HG02678 (cell line): ENCODE results near the gene ZNRD2.
A peak's percentile ranks its signal among the peaks of the same experiment; 100 is the strongest.
"Not testable (repeated sequence)": the region's sequence is repeated elsewhere in the genome, so short reads cannot be mapped to it uniquely, and the experiment has no call there.

Experiments
- ATAC-seq: cut with Tn5 transposase; IDR thresholded peaks from one replicate; pipeline ENCODE4 v1.9.1; 2021; ENCODE audit warnings: mild to moderate bottlenecking, moderate library complexity; ENCODE audit not compliant: unreplicated experiment

The ZNRD2 gene, protein sequence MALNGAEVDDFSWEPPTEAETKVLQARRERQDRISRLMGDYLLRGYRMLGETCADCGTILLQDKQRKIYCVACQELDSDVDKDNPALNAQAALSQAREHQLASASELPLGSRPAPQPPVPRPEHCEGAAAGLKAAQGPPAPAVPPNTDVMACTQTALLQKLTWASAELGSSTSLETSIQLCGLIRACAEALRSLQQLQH

DNA sequence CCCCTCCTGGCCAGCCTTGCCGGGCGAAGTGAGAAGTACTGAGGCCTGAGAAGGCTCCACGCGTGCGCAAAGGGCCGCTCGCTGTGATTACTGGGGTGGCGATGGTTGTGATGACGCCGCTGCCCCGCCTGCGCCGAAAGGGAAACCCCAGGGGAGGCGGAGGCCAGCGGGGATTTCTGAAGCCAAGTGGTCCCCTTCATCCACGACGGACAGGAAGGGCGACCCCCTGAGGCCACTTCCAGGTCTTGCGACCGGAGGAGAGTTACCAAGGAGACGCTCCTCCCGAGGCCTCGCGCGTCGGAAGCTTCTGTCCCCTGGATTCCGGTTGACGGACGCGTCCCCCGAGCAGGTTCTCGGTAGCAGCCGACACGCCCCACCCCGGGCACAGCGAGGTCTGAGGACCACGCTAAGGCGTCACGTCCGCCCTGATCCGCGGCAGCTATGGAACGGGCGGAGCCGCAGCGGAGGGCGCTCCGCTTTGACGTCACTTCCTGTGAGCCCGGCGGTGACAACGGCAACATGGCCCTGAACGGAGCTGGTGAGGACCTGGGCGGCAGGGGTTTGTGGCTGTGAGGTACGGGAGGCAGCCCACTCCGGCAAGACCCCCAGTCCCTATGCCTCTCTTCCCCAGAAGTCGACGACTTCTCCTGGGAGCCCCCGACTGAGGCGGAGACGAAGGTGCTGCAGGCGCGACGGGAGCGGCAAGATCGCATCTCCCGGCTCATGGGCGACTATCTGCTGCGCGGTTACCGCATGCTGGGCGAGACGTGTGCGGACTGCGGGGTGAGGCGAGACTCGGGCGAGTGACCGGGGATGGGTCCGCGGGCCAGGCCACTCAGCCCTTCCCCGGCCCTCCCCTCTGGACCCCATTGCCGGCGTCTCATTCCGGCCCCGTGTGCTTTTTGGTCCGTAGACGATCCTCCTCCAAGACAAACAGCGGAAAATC, at the start of gene ZNRD2:
Gene ZNRD2 (plus strand): TSS at position 505 of the 946 bp plus-strand sequence. CDS start 15 bp downstream, at position 520.
- ATAC-seq, result peak; percentile 64

DNA sequence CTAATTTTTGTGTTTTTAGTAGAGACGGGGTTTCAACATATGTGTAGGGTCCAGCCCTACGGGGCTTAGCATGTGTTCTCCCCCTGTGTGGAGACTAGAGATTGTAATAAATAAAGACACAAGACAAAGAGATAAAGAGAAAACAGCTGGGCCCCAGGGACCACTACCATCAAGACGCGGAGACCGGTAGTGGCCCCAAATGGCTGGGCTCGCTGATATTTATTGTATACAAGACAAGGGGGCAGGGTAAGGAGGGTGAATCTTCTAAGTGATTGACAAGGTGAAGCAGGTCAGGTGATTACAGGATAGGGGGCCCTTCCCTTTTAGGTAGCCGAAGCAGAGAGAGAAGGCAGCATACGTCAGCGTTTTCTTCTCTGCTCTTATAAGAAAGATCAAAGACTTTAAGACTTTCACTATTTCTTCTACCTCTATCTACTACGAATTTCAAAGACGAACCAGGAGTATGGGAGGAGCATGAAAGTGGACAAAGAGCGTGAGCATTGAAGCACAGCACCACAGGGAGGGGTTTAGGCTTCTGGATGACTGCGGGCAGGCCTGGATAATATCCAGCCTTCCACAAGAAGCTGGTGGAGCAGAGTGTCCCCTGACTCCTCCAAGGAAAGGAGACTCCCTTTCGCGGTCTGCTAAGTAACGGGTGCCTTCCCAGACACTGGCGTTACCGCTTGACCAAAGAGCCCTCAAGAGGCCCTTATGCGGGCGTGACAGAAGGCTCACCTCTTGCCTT, 48.3 kb upstream of the ZNRD2 start:
- ATAC-seq, result not testable (repeated sequence)

DNA sequence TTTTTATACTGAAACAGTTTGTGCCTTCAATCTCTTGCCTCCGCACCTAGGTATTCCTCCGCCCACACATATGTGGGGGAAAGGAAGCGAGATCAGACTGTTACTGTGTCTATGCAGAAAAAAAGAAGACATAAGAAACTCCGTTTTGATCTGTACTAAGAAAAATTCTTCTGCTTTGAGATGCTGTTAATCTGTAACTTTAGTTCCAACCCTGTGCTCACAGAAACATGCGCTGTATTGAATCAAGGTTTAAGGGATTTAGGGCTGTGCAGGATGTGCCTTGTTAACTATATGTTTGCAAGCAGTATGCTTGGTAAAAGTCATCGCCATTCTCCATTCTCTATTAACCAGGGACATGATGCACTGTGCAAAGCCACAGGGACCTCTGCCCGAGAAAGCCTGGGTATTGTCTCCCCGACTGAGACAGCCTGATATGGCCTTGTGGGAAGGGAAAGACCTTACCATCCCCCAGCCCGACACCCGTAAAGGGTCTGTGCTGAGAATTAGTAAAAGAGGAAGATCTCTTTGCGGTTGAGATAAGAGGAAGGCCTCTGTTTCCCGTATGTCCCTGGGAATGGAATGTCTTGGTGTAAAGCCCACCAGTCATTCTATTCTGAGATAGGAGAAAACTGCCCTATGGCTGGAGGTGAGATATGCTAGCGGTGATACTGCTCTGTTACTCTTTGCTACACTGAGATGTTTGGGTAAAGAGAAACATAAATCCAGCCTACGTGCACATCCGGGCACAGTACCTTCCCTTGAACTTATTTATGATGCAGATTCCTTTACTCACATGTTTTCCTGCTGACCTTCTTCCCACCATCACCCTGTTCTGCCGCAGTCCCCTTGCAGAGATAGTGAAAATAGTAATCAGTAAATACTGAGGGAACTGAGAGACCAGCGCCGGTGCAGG, 47.3 kb upstream of the ZNRD2 start:
- ATAC-seq, result not testable (repeated sequence)

DNA sequence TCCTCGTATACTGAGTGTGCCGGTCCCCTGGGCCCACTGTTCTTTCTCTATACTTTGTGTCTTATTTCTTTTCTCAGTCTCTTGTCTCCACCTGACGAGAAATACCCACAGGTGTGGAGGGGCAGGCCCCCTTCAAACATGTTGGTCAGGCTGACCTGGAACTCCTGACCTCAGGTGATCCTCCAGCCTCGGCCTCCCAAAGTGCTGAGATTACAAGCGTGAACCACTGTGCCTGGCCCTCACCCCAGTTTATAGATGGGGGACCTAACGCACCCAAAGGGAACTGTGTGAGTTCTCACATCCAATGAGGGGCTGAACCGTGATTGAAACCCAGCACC, 46.7 kb upstream of the ZNRD2 start:
- not testable (repeated sequence) for ATAC-seq

DNA sequence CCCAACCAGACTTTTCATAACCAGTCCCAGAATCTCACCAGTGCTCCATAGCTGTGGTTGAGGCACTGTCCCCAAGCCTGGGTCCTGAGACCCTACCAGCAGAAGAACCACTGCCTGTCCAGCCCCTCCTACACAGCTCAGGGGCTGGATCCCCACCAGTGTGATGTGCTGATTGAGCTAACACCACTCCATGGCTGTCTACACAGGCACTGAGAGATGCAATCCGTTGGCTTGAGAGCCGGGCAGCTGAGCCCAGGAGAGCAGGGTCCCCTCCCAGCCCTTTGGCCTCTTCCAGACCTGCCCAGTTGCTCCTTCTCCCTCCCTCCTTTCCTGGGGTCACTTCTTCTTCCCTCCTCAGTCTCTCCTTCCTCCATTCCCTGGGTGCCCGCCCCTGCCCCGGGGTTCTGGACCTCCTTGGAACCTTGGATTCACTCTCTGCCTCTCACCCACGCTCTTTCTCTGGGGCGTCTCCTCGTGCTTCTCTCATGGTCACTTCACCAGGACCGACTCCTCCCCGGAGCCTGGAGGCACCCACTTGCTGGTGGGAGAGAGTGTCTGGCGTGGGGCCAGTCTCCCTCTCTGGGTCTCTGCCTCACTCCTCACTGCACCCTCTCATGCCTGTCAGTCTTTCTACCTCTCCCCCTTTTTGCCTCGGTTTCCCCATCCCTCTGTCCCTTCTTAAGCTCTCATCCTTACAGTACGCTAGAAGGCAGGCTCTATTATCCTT, 46.1 kb upstream of the ZNRD2 start:
- ATAC-seq, result peak; percentile 5

DNA sequence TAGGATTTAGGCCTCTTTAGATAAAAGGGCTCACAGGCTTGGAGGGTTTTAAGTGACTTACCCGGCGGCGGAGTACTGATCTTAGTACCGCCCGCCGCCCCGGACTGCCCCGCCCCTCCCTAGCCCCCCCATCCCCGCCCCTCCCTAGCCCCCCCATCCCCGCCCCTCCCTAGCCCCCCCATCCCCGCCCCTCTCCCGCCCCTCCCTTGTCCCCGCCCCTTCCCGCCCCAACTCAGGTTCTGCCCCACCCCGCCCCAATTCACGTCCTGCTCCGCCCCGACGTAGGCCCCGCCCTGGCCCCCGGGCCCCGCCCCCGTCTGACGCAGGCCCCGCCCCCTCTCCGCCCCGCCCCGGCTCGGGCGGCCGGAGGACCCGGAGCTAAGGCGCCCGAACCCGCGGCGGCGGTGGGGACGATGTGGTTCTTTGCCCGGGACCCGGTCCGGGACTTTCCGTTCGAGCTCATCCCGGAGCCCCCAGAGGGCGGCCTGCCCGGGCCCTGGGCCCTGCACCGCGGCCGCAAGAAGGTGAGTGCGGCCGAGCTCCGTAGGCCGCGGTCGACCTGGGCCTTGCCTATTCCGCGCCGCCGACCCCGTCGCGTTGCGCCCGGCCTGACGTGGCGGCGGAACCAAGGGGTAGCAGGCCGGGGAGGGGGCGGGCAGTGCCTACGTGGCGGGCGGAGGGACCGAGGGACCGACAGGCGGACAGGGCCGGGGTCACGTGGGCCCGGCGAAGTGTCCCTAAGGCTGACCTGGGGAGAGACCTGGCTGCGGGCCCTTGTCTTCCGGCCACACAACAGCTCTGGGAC, 45.3 kb upstream of the ZNRD2 start, which contains the start of gene SCYL1:
Gene SCYL1 (plus strand): TSS at position 343 of the 805 bp plus-strand sequence. CDS start 71 bp downstream, at position 414.
- peak; percentile 66 for ATAC-seq

DNA sequence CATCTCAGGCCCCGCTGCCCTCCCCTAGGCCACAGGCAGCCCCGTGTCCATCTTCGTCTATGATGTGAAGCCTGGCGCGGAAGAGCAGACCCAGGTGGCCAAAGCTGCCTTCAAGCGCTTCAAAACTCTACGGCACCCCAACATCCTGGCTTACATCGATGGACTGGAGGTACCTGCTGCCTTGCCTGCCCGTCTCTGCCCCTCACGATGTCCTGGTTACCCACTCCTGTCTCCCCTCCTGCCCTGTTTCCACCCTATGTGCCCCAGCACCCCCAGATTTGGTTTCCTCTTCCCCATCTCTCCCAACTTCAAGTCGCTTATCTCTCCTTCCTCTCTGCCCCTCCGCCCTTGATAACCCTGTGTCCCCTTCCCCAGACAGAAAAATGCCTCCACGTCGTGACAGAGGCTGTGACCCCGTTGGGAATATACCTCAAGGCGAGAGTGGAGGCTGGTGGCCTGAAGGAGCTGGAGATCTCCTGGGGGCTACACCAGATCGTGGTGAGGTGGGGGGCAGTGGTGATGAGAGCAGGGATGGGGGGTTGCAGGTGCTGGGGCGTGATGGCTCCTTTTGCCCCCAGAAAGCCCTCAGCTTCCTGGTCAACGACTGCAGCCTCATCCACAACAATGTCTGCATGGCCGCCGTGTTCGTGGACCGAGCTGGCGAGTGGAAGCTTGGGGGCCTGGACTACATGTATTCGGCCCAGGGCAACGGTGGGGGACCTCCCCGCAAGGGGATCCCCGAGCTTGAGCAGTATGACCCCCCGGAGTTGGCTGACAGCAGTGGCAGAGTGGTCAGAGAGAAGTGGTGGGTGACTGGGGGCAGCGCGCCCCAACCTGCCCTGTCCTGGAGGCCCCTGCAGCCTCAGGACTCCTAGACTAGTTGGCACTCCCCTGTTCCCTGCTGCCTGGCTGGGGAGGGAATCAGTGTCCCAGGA, 44.5 kb upstream of the ZNRD2 start:
- ATAC-seq, result no peak

DNA sequence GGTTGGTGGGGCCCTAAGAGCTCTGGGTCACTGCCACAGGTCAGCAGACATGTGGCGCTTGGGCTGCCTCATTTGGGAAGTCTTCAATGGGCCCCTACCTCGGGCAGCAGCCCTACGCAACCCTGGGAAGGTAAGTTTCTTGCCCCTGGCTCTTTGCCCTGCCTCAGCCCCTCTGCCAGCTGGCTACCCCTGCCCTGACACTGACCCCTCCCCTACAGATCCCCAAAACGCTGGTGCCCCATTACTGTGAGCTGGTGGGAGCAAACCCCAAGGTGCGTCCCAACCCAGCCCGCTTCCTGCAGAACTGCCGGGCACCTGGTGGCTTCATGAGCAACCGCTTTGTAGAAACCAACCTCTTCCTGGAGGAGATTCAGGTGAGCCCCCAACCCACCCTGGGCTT, 43.5 kb upstream of the ZNRD2 start:
- no peak for ATAC-seq

DNA sequence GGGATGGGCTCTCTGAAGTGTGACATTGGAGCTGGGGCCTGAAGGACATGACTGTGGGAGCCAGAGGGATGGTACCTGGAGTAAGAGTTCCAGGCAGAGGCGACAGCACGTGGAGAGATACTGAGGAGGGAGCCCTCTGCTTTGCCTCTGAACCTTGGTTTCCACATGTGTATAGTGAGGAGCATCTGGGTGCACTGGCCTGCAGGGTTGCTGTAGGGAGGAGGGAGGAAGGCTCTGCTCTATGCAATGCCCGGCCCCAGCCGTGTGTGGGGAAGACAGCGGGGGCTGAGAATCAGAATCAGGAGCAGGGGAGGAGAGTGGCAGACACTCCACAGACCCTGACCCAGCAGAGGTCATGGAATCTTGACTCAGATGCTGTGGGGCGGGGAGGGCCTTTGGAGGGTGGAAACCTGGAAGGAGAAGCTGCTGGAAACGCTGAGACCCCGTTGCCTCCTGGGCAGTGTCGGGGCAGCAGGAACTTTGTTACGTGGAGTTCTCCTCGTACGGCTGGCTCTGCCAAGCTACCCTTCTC, 41.4 kb upstream of the ZNRD2 start:
- ATAC-seq, result no peak

DNA sequence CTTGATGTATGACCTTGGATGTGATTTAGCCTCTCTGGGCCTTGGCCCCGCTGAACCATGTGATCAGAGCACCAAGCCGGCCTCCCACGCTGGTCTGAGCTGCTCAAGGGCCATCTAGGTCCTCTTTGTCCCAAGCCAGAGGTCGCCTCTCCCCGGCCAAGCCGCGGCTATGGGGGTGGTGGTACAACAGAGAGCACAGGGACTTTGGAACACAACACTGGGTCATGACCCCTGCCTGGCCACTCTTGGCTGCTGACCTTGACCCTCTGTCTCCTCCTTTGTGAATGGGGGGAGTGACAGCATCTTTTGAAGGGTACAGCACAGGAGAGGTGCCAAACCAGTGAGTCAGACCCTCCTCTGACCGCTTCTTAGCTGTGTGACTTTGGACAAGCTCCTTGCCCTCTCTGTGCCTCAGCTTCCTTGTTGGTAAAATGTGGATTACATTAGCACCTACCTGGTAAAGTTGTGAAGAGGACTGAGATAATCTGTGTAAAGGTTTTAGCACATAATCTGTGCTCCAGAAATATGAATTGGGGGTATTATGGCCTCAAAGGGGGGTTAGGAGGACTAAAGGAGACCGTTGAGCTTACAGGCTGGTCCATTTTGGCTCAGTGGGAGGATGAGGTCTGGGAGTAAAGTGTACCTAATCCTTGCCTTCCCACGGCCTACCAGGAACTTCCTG, 40.7 kb upstream of the ZNRD2 start:
- ATAC-seq, result no peak

DNA sequence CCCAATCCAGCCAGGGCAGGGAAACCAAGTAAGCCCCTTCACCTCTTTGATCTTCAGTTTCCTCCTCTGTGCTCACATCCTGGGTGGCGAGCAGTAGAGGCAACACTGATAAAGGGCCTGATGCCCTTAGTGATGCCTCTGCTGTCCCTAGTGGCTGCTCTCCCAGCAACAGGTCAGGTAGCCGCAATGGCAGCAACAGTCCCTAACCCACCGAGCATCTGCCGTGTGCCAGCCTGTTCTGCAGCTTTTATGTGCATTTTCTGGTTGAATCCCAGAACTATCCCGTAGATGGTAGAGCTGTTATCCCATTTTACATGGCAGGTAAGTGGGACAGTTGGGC, 40.1 kb upstream of the ZNRD2 start:
- ATAC-seq, result no peak

DNA sequence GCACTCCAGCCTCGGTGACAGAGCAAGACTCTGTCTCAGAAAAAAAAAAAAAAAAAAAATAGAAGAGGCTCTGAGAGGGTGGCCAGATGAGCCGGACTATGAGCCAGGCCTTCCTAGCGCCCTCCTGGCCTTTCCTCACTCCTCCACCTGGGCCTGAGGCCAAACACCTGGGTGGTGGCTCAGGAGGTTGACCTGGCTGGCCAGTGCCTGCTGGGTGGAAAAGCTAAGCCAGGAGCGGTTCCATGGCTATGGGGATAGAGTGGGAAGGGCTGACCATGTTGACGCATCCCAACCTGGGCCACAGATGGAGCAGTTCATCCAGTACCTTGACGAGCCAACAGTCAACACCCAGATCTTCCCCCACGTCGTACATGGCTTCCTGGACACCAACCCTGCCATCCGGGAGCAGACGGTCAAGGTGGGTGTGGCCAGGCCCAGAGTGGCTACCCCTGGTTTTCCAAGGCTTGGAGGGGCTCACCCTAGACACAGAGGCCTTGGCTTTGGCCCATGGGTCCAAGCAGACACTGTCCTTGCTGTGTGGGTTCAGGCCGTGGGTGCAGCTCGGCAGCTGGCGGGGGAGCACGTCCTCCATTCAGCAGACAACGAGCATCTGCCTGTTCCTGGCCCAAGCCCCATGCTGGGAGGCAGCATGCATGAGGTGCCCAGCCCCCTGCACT, 37.8 kb upstream of the ZNRD2 start:
- ATAC-seq, result no peak

DNA sequence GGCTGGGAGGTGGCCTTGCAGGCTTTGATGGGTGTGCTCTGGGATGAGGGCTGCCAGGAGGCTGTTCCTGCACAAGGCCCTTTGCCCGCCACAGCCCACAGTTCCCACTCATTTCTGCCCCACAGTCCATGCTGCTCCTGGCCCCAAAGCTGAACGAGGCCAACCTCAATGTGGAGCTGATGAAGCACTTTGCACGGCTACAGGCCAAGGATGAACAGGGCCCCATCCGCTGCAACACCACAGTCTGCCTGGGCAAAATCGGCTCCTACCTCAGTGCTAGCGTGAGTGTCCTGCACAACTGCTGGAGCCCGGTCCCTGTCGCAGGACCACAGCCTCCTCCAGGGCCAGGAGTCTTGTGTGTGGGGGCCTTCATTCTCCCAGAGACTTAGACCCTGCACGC, 35.2 kb upstream of the ZNRD2 start:
- no peak for ATAC-seq

DNA sequence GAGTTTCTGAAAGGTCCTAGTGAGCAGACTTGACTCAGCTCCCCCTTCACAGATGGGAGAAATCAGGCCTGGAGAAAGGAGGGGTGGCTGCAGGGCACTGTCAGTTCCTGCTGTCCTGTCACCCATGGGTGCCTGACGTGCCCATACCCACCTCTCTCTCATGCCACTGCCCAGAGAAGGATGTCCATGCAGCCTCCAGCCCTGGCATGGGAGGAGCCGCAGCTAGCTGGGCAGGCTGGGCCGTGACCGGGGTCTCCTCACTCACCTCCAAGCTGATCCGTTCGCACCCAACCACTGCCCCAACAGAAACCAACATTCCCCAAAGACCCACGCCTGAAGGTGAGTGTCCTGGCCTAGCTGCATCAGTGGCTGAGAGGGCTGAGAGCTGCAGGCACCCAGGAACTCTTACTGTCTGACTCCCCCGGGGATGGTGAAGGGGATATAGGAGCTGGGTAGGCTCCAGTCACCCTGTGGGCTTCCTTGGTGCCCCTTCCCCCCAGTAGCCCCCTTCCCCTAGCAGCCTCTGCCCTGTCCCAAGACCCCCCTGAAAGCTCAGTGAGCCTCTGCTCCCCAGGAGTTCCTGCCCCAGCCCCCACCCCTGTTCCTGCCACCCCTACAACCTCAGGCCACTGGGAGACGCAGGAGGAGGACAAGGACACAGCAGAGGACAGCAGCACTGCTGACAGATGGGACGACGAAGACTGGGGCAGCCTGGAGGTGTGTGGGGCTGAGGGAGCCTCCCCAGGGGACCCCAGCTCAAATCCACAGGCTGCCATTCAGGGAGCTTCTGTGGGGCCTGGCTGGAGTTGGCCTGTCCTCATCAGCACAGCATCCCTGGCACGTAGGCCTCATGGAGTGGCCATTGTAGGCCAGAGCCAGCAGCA, 33.6 kb upstream of the ZNRD2 start:
- ATAC-seq, result no peak

DNA sequence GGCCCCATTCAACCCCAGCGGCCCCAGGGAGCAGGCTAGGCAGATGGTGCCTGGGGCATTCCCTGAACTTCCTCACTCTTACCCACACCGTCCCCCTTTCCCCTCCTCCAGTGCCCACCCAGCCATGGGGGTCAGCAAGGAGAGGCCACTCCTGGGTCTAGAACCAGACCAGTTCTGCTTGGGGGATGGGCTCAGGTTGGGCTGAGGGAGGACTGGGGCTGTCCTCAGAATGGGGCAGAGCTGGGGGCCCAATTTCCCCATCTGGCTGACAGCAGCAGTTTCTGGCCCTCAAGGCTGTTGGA, 33.0 kb upstream of the ZNRD2 start:
- ATAC-seq, result no peak
